ENCODE measurements around the gene FZD8.

Gene FZD8

GRCh38 chr10:35652824-35653223 is 10.7 kb upstream of the FZD8 start (continued):
- TF ChIP-seq CSRNP3 (CRISPR knock-in tag; IDR thresholded peaks at IDR 0.05) (no peak), OSR1 (CRISPR knock-in tag; IDR thresholded peaks at IDR 0.05) (no peak), TCF4 (CRISPR knock-in tag; IDR thresholded peaks at IDR 0.05; ENCODE audit: borderline replicate concordance) (no peak), PATZ1 (CRISPR knock-in tag; IDR thresholded peaks at IDR 0.05; ENCODE audit: borderline replicate concordance) (no peak)

GRCh38 chr10:35650894-35651293 is 8.8 kb upstream of the FZD8 start:
- ATAC-seq: no peak
- no peak for TF ChIP-seq PPARA (CRISPR knock-in tag; IDR thresholded peaks at IDR 0.05; ENCODE audit: borderline replicate concordance)
- TF ChIP-seq ZNF565 (CRISPR knock-in tag; conservative IDR thresholded peaks at IDR 0.05; ENCODE audit: low read depth): no peak
- TF ChIP-seq ZFP30 (CRISPR knock-in tag; IDR thresholded peaks at IDR 0.05): no peak
- no peak for TF ChIP-seq RARB (CRISPR knock-in tag; IDR thresholded peaks at IDR 0.05)
- TF ChIP-seq ZC3H10 (CRISPR knock-in tag; IDR thresholded peaks at IDR 0.05): no peak
- TF ChIP-seq TOX (CRISPR knock-in tag; IDR thresholded peaks at IDR 0.05; ENCODE audit: borderline replicate concordance): no peak
- no peak for TF ChIP-seq TSHZ2 (CRISPR knock-in tag; IDR thresholded peaks at IDR 0.05)
- TF ChIP-seq BACH2 (CRISPR knock-in tag; IDR thresholded peaks at IDR 0.05; ENCODE audit: borderline replicate concordance): no peak
- no peak for TF ChIP-seq OSR1 (CRISPR knock-in tag; IDR thresholded peaks at IDR 0.05)
- no peak for TF ChIP-seq PATZ1 (CRISPR knock-in tag; IDR thresholded peaks at IDR 0.05; ENCODE audit: borderline replicate concordance)
- TF ChIP-seq ZFP3 (CRISPR knock-in tag; IDR thresholded peaks at IDR 0.05): no peak
- no peak for TF ChIP-seq POU6F1 (CRISPR knock-in tag; IDR thresholded peaks at IDR 0.05; ENCODE audit: borderline replicate concordance, low read depth)
- TF ChIP-seq CSRNP3 (CRISPR knock-in tag; IDR thresholded peaks at IDR 0.05): no peak
- TF ChIP-seq ESRRG (CRISPR knock-in tag; IDR thresholded peaks at IDR 0.05): no peak
- TF ChIP-seq ZNF8 (CRISPR knock-in tag; IDR thresholded peaks at IDR 0.05): no peak
- no peak for TF ChIP-seq GLIS3 (CRISPR knock-in tag; IDR thresholded peaks at IDR 0.05)

Measured in SK-N-SH treated with all-trans-retinoic acid at 6 μM for 48 hours (cell line).